IPS-15b (cell line): ENCODE data around the gene ZNF574.

Experiments used
- H3K27me3 ChIP-seq: one replicate; pipeline ENCODE4 v1.6.1; 2013; ENCODE audit warnings: low read length; ENCODE audit not compliant: control insufficient read depth, insufficient read depth
- H3K36me3 ChIP-seq: one replicate; pipeline ENCODE4 v1.6.1; 2013; ENCODE audit warnings: low read length; ENCODE audit not compliant: control insufficient read depth, insufficient read depth
- H3K4me1 ChIP-seq: one replicate; pipeline ENCODE4 v1.6.1; 2013; ENCODE audit warnings: mild to moderate bottlenecking, low read length; ENCODE audit not compliant: control insufficient read depth, insufficient read depth
- H3K4me3 ChIP-seq: one replicate; pipeline ENCODE4 v1.5.1; 2013; ENCODE audit warnings: low read depth, low read length
- H3K9ac ChIP-seq: one replicate; pipeline ENCODE4 v1.6.1; 2013; ENCODE audit warnings: low read depth, mild to moderate bottlenecking, low read length
- H3K9me3 ChIP-seq: one replicate; pipeline ENCODE4 v1.6.1; 2013; ENCODE audit warnings: mild to moderate bottlenecking, low read length; ENCODE audit not compliant: control insufficient read depth, insufficient read depth

ZNF574 gene

DNA sequence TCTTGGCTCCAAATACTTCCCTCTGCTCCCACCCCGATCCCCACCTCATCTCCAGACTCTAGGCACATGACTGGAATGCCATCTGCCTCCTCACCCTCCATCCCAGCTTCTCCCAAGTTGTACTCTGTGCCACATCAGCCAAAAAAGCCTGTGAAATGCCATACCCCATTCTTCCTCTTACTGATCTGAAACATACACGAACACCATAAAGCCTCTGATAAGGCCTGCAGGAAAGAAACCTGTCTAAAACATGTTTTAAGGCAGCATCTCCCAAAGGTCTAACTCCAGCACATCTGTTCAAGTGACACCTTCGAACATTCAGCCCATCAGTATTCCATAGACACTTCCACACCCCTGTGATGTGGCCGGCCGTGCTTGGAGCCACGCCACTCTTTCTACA is 11.5 kb upstream of the ZNF574 start:
- H3K36me3 ChIP-seq: peaks cover 41% of the 10 kb centered on the region
- H3K9me3 ChIP-seq: no peaks in the 10 kb centered on the region
- H3K9ac ChIP-seq: no peak overlapping the region
- H3K27me3 ChIP-seq: no peaks in the 10 kb centered on the region
- H3K4me3 ChIP-seq: no peak overlapping the region
- H3K4me1 ChIP-seq: peaks cover 3% of the 10 kb centered on the region

DNA sequence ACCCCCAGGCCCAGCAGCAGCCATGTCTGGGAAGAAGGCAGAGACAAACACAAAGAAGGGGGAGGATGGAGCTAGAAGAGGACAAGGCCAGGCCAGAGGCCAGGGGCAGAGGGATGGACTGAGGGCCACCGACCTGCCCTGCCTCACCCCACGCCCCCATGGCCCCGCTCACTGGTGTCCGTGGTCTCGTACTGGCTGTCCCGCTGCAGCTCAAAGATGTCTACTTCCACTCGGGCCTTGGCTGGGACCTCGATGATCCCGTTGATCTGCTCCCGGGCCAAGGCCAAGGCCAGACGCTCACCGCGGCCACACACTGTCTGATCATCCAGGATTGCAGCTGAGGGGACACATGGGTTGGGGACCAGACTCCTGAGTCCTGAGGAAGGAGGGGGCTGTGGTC is 10.9 kb upstream of the ZNF574 start:
- no peak overlapping the region for H3K4me3 ChIP-seq
- H3K4me1 ChIP-seq: peaks cover 3% of the 10 kb centered on the region
- H3K9ac ChIP-seq: no peak overlapping the region
- H3K27me3 ChIP-seq: no peaks in the 10 kb centered on the region
- H3K36me3 ChIP-seq: peaks cover 37% of the 10 kb centered on the region
- H3K9me3 ChIP-seq: no peaks in the 10 kb centered on the region

DNA sequence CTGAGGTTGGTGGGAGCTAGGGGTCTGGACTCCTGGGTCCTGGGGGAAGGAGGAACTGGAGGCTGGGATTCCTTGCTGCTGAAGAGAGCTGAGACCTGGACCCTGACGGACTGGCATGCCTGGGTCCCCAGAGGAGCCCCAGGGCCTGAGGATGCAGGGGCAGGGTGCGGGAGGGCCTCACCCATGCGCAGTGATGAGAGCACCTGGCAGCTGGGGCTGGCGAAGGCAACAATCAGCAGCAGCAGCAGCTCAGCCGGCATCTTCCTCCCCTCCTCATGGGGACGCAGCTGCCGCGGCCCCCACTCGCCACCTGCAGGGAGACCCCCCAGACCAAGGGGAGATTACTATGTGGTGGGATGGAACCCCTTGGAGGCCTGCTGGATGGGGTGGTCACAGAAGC is 10.5 kb upstream of the ZNF574 start:
- Histone ChIP-seq H3K36me3 (peaks cover 37% of the 10 kb centered on the region), H3K9ac (no peak overlapping the region), H3K9me3 (no peaks in the 10 kb centered on the region), H3K27me3 (no peaks in the 10 kb centered on the region), H3K4me3 (no peak overlapping the region), H3K4me1 (peaks cover 3% of the 10 kb centered on the region)

DNA sequence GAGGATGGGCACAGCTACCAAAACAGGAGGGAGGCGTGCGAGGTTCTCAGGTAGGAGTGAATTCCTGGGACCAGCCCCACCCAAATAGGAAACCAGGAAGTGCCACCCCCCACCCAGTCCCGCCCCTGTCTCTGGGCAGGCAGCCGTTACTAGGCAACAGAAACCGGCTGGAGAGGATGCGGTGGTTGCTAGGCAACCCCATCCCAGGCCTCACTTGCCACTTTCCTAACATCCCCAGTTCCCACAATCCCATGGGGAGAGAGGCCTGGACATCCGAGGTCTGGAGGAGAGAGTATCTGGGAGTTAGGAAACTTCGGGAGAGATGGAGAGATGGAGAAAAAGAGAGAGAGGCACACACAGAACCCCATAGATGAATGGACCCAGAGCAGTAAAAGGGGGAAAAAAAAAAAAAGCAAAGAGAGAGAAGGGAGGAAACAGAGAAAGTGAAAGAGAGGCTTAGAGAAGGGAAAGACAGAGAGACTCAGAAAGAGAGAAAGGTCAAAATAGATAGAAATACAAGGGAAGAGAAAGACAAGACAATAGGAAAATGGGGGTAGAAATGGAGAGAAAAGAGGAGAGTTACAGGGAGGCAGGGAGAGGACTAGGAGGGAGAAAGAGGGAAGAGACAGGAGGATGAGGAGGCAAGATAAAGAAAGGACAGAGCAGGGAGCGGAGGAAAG is 9.8 kb upstream of the ZNF574 start:
- Histone ChIP-seq H3K4me3 (no peak overlapping the region), H3K27me3 (no peaks in the 10 kb centered on the region), H3K9ac (no peak overlapping the region), H3K4me1 (peaks cover 5% of the 10 kb centered on the region), H3K36me3 (peaks cover 37% of the 10 kb centered on the region), H3K9me3 (no peaks in the 10 kb centered on the region)

DNA sequence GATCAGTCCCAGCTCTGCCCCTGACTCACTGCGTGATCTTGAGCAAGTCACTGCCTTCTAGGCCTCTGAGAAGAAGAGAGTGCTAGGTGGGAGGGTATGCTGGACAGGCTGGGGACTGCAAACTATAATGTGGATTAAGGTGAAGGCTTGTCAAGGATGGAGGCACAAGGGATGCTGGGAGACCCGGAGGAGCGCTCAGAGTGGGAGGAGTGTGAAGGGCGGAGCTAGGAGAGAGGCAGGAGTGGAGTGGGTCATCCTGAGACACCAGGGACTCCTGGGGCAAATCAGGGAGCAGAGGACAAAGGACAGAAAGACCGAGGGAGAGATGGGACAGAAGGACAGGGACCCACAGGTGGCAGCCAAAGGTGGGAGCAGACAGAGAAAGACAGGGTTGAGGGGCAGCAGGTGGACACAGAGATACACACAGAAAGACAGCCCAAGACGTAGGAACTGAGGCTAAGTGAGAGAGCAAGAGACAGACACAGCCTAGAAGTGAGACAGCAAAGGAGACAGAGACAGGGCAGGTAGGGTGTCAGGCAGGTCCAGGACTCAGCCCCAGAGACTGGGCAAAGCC is 8.6 kb upstream of the ZNF574 start:
- Histone ChIP-seq H3K27me3 (no peaks in the 10 kb centered on the region), H3K9ac (no peak overlapping the region), H3K36me3 (peaks cover 27% of the 10 kb centered on the region), H3K9me3 (no peaks in the 10 kb centered on the region), H3K4me1 (peaks cover 5% of the 10 kb centered on the region), H3K4me3 (peak overlapping the region; percentile 11)

DNA sequence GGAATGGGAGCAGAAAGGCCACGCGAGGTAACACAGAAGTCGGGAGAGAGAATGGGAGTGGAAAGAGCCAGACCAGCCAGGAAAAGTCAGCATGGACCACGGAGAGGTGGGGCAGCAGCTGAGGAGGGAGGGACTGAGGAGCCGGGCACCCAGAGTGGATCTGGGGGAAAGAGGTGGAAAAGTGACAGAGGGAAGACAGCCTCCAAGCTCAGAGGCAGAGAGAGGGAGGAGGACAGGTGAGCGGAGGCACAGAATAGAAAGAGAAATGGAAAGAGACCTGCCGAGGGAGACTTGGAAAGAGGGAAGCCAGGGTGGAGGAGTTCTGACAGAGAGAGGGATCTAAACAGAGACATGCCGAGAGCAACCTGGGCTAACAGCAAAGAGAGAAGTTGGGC is 7.6 kb upstream of the ZNF574 start:
- H3K27me3 ChIP-seq: no peaks in the 10 kb centered on the region
- peak overlapping the region; percentile 8 for H3K9ac ChIP-seq
- peaks cover 5% of the 10 kb centered on the region for H3K4me1 ChIP-seq
- peak overlapping the region; percentile 80 for H3K4me3 ChIP-seq
- peaks cover 19% of the 10 kb centered on the region for H3K36me3 ChIP-seq
- no peaks in the 10 kb centered on the region for H3K9me3 ChIP-seq

DNA sequence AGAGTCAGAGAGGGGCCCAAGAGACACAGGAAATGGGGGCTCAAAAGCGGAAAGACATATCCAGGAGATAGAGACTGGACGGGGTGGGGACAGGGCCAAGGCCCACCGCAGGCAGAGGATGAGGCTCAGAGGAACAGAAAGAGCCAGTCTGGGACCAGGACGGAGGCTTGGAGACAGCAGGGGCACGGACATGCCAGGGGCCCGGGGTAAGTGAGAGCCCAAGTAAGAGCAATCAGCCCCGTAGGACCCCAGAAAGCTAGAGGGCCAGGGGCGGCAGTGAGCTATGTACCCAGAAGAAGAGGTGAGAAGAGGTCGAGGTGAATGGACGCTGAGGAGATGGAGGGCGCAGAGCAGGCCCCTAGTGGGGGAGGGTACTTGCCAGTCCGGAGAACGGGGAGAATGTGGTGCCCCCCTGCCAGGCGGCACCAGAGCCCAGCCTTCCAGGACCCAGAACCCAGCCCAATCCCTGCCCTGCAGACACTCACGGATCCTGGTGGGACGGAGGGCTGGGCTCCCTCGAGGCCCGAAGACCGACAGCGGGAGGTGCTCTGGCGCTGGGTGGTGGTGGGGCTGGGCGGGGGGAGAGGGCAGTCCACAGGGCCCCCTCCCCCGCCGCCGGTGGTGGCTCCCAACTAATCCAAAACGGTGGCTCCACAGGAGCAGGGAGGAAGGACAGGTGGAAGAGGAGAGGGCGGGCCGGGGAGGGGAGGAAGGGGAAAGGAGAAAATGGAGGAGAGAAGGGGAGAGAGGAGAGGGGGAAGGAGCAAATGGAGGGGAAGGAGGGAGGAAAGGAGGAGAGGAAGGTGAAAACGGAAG is 7.0 kb upstream of the ZNF574 start:
- H3K9ac ChIP-seq: peak overlapping the region; percentile 8
- H3K27me3 ChIP-seq: no peaks in the 10 kb centered on the region
- H3K9me3 ChIP-seq: no peaks in the 10 kb centered on the region
- peak overlapping the region; percentile 80 for H3K4me3 ChIP-seq
- H3K4me1 ChIP-seq: peaks cover 5% of the 10 kb centered on the region
- H3K36me3 ChIP-seq: peaks cover 19% of the 10 kb centered on the region

DNA sequence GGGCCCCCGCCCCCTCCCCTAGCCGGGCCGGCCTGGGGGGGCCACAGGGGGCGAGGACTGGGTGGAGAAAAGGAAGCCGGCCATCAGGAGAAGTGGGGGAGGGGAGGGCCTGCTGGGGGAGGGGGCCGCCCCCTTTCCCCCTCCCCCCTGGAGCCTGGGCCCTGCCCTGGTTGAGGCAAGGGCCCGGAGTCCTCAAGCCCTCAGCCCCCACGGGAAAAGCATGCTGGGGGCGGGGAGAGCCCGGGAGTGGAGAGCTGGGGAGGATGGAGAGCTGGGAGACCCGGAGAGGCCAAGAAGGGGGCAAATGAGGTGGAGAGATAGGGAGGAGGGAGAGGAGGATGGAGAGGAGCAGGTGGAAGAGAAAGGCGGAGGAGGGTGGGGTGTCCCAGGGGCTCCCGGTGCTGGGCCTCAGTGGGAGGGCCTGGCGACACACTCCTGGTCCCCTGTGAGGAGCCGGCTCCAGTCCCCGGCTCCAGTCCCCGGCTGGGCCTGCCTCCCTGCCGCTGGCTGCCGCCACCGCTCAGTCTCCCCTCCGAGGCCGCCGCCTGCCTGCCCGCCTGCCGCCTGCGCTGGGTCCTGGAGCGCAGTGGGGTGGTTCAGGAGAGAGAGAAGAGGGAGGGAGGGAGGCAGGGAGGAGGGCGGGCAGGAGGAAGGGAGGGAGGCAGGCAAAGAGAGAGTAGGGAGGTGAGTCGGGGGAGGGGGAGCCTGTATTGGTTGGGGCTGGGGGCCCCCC is 6.2 kb upstream of the ZNF574 start, which contains the start of gene GRIK5:
Gene GRIK5 (minus strand): TSS at position 588 of the 733 bp plus-strand sequence. CDS start 4,436 bp downstream, outside the sequence.
- Histone ChIP-seq H3K36me3 (peaks cover 11% of the 10 kb centered on the region), H3K4me1 (peaks cover 5% of the 10 kb centered on the region), H3K27me3 (no peaks in the 10 kb centered on the region), H3K9ac (peak within 1 kb of the TSS; percentile 8), H3K4me3 (peak within 1 kb of the TSS; percentile 80), H3K9me3 (no peaks in the 10 kb centered on the region)

DNA sequence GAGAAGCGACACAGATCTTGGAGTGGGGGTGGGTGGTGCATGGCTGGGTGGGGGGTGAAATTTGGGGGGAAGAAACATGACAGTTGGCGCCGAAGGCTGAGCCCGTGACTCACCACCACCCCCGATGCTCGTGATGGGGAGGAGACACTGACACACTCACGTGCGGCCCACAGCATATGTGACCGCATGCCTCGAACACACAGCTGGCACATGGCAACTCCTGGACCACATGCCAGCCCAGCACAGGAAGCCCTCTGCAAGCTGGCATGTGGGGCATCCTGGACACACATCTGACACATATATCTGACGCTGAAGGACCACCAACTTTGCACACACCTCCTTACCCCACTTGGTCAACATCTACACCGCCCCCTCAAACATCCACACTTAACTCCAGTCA is 4.7 kb upstream of the ZNF574 start:
- Histone ChIP-seq H3K9ac (no peak overlapping the region), H3K4me3 (no peak overlapping the region), H3K4me1 (peaks cover 5% of the 10 kb centered on the region), H3K9me3 (no peaks in the 10 kb centered on the region), H3K36me3 (no peaks in the 10 kb centered on the region), H3K27me3 (no peaks in the 10 kb centered on the region)

DNA sequence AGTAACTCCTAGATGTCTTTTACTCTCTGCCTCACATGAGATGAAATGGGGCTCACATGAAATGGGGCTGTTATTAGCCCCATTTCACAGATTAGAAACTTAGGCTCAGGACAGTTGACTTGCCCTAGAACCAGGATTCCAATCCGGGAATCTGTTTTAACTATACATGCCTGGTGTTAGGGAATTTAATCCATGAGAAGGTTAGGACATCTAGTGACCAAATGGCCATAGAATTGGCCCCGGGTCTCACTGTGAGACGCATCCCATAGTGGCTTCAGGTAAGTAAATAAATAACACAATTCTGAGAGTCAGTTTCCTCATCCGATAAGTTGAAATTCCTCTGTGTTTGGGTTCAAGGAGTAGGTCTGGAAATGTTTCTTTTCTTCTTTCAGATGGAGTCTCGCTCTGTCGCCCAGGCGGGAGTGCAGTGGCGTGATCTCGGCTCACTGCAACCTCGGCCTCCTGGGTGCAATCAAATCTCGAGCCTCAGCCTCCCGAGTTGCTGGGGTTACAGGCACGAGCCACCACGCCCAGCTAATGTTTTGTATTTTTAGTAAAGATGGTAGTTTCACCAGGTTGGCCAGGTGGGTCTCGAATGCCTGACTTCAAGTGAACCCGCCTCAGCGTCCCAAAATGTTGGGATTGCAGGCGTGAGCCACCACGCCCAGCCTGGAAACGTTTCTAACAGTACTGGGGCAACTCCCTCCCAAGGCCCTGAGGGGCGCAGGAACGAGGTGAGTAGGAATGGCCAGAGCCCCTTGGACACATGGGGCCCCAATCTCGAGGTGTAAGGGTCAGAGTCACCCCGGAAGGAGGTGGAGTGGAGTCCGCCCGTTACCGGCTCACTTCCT is 1.2 kb upstream of the ZNF574 start:
- H3K36me3 ChIP-seq: peaks cover 16% of the 10 kb centered on the region
- no peaks in the 10 kb centered on the region for H3K9me3 ChIP-seq
- peaks cover 4% of the 10 kb centered on the region for H3K4me1 ChIP-seq
- H3K4me3 ChIP-seq: peak overlapping the region; percentile 61
- H3K27me3 ChIP-seq: no peaks in the 10 kb centered on the region
- peak overlapping the region; percentile 77 for H3K9ac ChIP-seq

DNA sequence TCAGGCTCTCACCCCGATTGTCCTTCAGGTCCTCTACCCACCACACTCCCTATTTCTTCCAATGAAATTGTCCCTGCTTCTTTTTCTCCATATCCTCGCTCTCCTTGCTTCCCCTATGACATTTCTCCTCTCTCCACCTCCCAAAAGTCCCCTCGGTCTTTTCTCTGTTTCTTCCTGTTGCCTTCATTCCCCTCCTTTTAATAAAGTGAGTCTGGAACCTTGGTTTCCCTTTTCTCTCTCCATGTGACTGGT is 676 bp upstream of the ZNF574 start:
- Histone ChIP-seq H3K36me3 (peaks cover 22% of the 10 kb centered on the region), H3K9me3 (no peaks in the 10 kb centered on the region), H3K4me3 (peak overlapping the region; percentile 61), H3K4me1 (peaks cover 4% of the 10 kb centered on the region), H3K9ac (peak overlapping the region; percentile 77), H3K27me3 (no peaks in the 10 kb centered on the region)
